Measurements from ENCODE around the gene TSFM.
"Not testable (repeated sequence)": the region's sequence is repeated elsewhere in the genome, so short reads cannot be mapped to it uniquely, and the experiment has no call there.

TSFM gene

GRCh38 chr12:57815177-57816000 lies 32.8 kb downstream of the TSFM start:
- no peak for DNase-seq (ENCODE audit: low read depth, low spot score)

DNA sequence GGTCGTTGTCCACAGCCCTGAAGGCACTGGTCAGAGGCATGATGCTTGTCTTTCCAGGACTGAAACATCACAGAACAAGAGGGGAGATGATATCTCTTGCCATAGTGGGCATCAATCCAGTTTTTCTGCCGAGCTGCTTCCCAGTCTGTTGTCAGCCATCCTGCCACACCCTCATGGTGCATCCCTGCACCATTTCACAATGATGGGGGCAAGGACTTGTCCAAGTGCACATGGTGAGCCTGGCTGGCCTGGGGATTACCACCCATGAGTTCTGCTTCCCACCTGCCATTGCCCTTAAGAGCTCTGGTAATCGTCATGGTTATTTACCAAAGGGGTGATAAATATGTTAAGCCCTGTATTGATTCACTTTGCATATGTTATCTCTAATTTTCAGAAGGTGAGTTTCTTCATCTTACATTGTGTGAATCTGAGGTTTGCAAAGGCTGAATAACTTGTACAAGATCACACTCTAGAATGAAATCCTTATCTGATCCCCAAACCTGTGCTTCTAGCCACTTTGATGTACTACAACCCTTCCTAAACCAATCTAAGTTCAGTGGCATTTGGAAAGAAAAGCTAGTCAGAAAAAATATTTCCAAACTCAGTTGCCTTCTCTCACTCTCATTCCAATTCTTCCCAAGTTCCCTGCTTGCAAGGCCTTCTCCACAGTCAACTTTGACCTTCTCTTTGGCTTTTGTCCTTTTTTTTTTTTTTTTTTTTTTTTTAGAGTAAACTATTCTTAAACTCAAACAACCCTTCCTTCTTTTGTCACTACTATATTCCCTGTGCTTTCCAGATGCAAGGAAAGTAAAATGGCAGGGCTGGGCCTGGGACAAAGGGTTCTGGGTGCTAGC lies 33.6 kb downstream of the TSFM start:
- no peak for DNase-seq (ENCODE audit: low read depth, low spot score)

- DNase-seq (ENCODE audit: low read depth, low spot score), result no peak
These were observed 34.2 kb downstream of the TSFM start for GRCh38 chr12:57816855-57817151.

- DNase-seq (ENCODE audit: low read depth, low spot score), result no peak
These were observed 34.8 kb downstream of the TSFM start for GRCh38 chr12:57817261-57817989.

GRCh38 chr12:57817990-57818331 lies 35.4 kb downstream of the TSFM start:
- DNase-seq (ENCODE audit: low read depth, low spot score), result not testable (repeated sequence)

DNA sequence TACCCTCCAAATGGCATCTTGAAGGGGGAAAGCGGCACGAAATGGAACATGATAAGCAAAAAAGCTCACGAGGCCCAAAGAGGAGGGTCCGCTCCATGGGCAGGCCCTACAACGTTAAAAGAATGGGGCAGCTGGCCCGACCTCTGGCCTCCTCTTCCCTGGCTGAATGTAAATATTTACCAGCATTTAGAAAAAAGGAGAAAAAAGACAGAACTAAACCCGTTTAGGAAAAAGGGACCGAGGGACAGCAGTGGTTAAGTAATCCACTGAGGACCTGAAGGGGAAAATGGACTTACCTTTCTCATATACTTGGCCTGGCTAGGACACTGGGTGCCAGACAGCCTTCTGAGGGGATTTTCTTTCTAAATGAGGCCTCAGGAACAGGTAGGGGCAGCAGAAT lies 37.5 kb downstream of the TSFM start:
- DNase-seq (ENCODE audit: low read depth, low spot score), result not testable (repeated sequence)

GRCh38 chr12:57821015-57821414 lies 38.4 kb downstream of the TSFM start:
- not testable (repeated sequence) for DNase-seq (ENCODE audit: low read depth, low spot score)

- no peak for DNase-seq (ENCODE audit: low read depth, low spot score)
These were observed 39.1 kb downstream of the TSFM start for GRCh38 chr12:57821474-57822214.

DNA sequence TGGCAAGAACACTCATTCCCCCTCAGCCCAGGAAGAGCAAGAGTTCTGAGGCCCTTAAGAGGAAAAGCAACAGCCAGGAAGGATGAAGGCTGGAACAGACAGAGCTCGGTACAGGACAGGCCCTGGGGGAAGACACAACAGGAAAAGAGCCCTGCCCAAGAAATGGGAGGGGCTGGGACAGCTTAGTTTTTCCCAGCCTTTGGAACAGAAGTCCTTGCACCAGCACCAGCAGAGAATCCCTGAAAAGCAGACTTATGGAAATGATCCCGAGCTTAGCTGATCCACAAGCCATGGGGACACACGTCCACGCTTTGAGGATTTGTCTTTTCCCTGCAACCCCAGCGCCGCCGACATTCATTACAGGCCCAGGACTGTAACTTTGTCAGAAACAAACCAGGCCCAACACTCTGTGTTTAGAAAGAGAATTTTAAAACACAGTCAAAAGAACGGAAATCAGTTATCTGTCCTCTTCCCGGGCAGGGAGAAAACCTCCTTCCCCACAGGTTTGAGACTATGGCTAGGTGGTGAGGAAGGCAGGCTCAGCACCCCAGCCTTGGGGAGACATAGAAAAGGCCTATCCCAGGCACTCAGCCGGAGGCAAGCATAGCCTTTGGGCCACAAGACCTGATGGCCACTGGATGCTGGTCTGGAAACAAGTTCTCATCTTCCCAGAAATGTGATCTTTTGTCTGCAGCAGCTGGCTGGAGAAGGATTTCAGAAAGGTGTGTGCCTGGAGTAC lies 40.0 kb downstream of the TSFM start:
- no peak for DNase-seq (ENCODE audit: low read depth, low spot score)

GRCh38 chr12:57823131-57823907 lies 40.7 kb downstream of the TSFM start:
- no peak for DNase-seq (ENCODE audit: low read depth, low spot score)

GRCh38 chr12:57823908-57824640 lies 41.5 kb downstream of the TSFM start:
- no peak for DNase-seq (ENCODE audit: low read depth, low spot score)

DNA sequence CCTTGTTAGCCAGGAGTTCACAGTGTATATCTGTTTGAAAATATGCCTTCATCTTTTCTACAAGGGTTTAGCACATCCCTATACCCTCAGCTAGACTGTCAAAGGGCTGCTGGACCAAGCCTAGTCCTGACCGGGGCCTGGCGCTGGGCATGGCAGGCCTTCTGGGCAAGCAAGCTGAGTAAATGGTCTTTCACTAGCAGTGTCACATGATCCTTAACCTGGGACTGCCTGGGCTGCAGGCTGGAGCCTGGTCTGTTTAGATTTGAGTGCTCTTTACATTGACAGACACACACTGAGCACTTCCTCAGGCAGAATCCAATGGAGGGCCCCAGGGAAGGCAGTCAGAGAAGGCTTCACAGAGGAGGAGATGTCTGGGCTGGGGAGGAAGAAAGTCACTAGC lies 42.9 kb downstream of the TSFM start:
- DNase-seq (ENCODE audit: low read depth, low spot score), result no peak

DNA sequence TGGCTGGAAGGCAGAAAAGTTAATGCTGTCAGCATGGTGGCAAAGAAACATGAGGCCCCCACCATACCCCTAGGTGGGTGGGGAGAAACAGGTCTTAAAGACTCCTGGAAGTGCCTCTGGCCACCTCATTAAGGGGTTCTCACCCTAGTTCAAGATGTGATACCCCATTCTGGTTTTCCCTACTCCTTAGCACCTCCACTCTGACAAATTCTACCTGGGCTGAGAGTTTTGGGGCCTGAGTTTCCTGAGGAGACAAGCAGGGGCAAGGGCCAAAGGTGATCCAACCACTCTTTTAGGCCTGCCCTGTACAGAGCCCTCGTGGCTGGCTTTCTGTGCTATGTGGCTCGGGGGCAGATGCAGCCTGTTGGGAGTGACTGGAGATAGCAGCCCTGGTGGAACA lies 43.8 kb downstream of the TSFM start:
- DNase-seq (ENCODE audit: low read depth, low spot score), result no peak

GRCh38 chr12:57826966-57827365 lies 44.4 kb downstream of the TSFM start:
- no peak for DNase-seq (ENCODE audit: low read depth, low spot score)

DNA sequence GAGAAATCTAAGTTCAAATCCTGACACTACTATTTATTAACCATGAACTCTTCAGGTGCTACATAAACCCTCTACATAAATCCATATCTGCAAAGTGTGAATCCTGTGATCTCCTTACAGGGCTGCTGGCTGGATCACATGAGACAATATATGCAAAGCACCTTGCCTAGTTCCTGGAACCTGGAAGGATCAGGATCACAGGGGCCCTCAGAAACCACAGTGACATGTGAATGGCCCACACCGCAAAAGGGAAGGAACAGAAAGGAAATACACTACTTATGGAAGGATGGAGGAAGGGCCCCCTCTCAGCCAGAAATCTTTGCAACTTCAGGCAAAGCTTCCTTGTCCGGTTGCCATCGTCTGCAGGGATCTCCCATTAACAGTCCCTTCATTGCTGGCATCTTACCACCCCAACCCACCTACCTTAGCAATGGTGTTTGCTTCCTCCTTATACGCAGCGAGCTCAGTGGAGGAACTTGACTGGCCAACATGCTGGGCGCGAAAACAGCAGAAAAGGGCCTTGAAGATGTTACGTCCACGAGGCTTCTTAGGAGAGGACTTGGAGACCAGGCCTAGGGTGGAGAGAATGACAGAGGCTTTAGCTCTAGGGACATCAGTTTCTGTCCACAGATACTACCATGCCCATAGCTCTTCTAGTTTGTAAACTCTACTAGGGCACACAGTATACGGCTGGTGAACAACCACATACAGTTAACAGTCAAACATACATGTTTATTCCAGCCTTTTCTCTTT lies 46.6 kb downstream of the TSFM start:
- DNase-seq (ENCODE audit: low read depth, low spot score), result no peak

DNA sequence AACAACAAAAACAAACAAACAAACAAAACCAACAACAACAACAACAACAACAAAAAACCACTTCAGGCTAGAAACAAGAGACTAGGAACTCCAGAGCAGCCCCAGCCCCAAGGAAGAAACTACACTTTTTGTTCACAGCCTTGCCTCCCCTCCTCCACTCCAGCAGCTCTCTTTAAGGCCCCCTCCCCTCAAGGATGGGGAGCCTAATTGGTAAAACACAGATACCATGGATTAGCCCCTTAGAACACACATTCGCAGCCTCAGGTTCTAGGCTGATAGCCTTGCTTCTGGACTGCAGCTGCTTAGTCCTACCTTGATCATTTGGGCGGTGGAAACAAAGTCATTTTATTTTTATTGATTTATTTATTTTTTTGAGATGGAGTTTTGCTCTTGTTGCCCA lies 47.8 kb downstream of the TSFM start:
- DNase-seq (ENCODE audit: low read depth, low spot score), result no peak

DNA sequence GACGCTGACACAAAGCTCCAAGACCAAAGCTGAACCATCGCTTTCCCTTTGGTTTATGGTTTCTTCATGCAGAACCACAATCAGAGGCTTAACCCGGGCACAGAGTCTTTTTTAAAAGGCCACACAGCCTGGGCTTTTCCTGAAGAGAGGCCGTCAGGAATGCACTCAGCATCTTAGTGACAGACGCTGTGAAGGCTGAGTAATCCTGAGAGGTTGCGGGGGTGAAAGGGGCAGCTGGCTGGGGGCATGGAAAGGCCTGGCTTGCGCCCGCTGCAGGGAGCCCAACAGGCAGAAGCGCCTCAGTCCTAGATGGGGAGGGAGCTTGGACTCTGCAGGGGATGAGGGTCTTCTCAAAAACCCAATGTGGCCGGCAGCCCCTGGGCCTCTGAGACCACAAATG lies 50.4 kb downstream of the TSFM start:
- peak; percentile 56 for DNase-seq (ENCODE audit: low read depth, low spot score)

- DNase-seq (ENCODE audit: low read depth, low spot score), result no peak
These were observed 51.1 kb downstream of the TSFM start for GRCh38 chr12:57833672-57834071.
